Activated effector memory CD4-positive, alpha-beta T cell treated with anti-CD3 and anti-CD28 coated beads, Interleukin-2, amount 50 U/mL, for 16 hours (primary cell): ENCODE data around the gene EFHD1.

Source experiments
- DNase-seq: peaks from one replicate; pipeline ENCODE4 v3.0.0-alpha.2; 2020

The EFHD1 gene, protein sequence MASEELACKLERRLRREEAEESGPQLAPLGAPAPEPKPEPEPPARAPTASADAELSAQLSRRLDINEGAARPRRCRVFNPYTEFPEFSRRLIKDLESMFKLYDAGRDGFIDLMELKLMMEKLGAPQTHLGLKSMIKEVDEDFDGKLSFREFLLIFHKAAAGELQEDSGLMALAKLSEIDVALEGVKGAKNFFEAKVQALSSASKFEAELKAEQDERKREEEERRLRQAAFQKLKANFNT

DNA sequence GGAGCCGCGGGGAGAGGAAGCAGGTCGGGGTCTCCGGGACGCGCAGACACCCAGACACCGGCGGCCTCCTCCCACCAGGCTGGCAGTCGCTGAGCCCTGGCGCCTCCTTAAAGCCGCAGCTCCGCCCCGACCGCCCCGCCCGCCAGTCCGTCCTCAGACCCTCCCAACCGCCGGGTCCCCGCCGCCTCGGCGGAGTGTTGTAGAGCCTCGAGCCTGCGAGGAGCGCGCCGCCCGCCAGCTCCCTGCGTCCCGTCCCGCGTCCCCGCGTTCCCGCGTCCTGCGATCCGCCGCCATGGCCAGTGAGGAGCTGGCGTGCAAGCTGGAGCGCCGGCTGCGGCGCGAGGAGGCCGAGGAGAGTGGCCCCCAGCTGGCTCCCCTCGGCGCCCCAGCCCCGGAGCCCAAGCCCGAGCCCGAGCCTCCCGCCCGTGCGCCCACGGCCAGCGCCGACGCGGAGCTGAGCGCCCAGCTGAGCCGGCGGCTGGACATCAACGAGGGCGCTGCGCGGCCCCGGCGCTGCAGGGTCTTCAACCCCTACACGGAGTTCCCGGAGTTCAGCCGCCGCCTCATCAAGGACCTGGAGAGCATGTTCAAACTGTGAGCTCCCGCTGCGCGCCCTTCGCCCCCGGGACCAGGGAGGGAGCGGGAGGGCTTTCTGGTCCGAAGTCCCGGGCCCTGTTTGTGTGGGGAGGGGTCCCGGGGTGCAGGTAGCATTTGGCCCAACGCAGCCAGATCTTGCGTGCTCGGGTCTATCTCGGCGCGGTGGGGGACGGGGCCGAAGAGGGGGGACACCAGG, at the start of gene EFHD1:
Gene EFHD1 (plus strand): TSS at position 192 of the 793 bp plus-strand sequence. CDS start 101 bp downstream, at position 293.
- DNase-seq, result peak; percentile 81

DNA sequence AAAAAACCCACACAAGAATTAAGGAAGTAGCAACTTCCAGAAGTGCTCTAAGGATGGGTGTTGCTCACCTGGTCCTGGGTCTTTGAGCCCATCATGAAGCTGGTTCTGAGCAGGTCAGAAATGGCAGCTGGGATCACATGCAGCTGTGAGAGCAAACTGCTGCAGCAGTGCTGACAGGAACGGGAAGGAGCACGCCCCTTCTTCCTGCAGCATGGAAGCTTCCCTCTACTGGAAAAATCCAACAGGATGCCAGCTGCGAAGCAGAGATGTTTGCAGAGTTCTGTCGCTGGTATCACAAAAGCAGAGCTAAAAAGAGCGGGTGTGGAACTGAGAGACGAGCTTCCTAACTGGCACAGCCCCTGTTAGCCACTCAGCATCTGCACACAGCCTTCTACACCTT, 49.2 kb upstream of the EFHD1 start:
- no peak for DNase-seq

DNA sequence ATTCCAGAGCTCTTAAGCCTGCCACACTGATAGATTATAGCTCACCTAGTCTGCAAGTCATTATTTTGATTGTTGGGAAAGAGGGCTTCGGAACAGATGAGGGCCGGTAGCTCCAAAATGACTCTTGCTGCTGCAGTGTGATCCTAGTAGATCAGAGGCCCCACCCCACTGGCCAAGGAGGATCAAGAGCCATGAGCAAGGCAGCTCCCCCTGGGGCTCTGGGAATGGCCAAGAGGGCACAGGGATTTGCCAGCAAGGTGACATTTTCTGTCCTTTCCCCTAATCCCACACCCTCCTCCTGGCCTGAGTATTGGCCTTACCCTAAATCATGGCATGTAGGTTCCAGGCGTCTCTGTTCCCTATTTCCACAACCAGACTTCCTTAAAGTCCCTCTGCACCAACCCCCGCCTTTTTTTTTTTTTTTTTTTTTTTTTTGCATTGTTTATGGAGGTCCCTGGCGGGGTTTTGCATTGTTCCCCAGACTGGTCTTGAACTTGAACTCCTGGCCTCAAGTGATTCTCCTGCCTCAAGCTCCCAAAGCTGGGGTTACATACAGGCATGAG, 46.4 kb upstream of the EFHD1 start:
- no peak for DNase-seq

DNA sequence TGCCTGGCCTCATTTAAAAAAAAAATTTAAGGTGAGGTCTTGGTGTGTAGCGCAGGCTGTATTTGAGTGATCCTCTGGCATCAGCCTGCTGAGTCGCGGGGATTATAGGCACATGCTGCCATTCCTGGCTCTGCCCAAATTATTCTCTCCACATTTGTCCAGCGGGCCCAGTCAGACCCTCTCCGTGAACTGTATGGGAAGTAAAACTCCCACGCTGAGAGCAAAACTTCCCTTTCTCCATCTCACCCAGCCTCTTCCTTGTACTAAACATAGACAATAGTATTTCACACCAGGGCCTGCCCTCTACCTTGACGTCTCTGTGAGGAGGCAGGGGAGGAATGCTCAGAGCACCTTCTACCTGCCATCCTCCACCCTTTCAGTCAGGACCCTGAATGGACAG, 45.9 kb upstream of the EFHD1 start:
- no peak for DNase-seq

DNA sequence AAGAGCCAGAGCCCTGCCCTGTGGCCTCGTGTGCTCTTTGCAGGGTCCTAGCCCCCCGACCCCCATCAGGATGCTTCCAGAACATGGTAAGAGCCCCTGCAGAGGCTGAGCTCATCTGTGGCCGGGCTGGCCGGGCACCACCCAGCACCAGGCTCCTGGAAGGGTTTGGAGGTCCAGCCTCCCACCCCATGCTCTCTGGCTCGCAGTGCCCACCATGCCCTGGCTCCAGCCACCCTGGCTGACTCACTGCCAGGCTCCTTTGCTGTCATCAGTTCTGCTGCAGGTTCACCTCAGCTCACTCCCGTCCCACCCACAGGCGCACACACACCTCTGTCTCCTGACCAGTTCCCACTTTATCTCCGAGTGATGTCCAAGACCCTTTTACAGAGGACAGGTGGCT, 45.4 kb upstream of the EFHD1 start:
- no peak for DNase-seq

DNA sequence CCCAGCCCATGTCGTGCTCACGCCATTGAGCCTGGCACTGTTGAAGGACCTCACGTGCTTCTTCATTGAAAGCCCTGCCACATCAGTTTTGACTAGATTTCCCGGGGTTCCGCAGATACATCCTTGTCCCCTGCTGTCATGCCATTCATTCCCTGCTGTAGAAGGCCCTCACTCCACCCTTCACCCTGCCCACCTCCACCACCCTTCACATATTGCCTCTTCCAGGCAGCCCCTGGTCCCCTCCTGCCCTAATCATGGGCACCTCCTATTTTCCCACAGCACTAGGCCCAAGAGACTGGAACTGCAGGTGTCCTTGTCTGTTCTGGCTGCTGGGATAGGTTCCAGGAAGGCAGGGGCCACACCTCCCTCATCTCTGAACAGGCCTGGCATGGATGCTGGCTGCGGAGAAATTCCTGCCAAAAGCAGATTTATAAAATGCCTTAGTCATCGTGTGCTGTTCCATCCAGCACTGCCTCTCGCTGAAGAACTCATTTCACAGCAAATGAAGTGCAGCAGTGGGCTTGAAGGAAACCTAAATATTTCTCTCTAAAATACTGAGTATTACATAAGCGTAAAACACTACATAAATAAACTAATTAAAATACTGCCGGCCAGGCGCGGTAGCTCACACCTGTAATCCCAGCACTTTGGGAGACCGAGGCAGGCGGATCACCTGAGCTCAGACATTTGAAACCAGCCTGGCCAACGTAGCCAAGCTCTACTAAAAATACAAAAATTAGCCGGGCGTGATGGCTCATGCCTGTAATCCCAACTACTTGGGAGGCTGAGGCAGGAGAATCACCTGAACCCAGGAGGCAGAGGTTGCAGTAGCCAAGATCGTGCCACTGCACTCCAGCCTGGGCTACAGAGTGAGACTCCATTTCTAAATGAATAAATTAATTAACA, 44.5 kb upstream of the EFHD1 start:
- no peak for DNase-seq

DNA sequence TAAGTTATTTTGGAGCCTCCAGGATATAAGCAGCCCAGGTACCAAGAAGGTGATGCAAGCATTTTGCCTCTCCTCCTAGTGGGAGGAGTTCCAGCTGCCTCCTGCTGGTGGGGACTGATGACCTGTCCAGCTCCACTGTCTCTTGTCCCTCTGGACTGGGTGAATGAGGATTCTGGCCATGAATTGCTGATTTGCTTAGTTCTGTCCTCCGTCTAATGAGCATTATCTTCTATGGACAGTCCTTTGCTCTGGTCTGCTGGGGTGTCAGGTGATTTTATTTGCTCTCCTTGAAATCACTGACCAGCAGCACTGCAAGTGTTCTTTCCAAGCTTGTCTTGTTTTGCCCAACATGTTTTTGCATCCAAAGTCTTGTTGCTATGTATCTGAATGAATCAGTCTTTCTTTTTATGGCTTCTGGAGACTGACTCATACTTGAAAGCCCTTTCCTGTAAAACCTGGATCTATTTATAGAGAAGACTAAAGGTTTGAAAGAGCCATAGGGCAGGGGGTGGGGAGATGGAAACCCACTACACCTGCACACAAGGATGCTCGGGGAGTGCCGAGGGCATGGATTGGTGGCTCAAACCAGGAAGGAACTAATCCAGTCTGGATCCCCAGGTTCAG, 40.5 kb upstream of the EFHD1 start:
- no peak for DNase-seq

DNA sequence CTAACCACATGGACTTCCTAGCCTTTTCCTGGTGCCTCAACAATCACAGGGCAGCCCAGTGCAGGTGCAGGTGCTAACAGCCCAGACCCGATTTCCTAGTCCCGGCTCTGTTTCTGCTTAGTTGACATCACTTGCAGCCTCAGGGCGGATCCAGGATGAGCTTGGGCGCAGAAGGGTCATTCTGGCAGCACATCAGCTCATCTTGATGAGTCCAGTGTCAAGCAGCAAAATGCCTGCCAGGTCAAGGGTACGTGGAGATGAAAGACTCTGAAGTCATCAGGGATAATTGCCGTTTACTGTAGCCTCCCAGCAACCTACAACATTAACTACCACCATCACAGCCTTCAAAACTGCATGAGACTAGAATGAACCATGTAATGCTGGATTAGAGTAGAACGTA, 39.4 kb upstream of the EFHD1 start:
- peak; percentile 21 for DNase-seq

DNA sequence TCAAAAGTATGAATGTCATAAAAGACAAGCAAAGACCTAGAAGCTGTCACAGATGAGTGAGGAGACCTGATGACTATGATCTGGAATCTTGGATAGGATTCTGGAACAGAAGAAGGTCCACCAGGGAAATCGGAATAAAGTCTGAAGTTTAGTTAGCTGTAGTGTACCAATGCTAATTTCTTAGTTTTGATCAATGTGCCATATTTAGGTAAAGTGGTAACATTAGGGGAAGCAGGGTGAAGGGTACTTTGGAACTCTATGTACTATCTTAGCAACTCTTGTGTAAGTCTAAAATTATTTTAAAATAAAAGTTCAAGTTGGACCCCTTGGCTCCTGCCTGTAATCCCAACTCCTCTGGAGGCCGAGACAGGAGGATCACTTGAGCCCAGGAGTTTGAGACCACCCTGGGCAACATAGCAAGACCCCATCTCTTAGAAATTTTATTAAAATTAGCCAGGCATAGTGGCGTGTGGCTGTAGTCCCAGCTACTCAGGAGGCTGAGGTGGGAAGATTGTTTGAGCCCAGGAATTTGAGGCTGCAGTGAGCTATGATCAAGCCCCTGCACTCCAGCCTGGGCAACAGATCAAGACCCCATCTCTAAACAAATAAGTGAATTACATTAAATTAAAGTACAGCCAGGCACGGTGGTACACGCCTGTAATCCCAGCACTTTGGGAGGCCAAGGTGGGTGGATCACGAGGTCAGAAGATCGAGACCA, 35.9 kb upstream of the EFHD1 start:
- DNase-seq, result peak; percentile 14

DNA sequence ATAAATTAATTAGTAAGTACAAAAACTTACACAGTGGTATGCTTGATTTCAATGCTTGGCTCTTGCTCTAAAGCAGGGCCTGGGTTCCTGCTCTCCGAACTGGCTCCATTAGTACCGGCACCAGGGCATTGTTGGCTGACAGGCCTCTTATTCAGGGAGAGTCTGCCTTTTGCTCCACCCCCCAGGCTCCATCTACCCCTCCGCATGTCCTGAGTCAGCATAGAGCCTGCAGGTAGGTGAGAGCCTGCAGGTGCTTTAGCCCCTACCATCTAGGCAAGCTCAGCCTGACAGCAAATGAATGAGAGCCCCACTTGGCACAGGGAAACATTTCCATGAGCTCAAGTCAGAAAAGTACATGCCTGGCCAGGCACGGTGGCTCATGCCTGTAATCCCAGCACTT, 35.1 kb upstream of the EFHD1 start:
- DNase-seq, result no peak

DNA sequence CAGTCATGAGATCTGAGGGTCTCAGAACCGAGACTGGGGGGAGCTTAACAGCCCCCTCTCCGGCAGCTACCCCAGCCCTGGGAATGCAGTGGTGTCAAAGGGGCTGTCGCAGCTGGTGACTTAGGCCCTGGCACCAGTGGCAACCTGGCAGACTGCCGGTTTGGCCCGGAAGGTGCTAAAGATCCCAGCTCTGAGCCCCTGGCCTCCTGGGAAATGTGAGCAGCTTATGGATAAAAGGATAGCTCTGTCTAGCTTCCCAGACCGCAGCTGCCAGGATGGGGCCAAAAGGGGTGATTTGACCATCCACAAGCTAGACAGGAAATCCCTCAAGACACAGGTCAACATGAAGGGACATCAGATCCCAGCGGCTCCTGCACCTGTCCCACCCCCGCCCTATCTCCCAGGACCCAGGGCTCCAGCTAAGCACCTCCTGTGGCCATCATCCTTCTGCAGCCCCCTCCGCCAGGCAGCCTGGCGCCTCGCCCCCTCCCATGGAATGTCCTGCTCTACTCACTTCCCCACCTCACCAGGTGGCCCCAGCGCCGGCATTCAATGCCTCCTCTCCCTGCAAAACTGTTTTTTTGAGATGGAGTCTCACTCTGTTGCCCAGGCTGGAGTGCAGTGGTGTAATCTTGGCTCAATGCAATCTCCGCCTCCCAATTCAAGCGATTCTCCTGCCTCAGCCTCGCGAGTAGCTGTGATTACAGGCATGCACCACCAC, 33.2 kb upstream of the EFHD1 start:
- DNase-seq, result no peak

DNA sequence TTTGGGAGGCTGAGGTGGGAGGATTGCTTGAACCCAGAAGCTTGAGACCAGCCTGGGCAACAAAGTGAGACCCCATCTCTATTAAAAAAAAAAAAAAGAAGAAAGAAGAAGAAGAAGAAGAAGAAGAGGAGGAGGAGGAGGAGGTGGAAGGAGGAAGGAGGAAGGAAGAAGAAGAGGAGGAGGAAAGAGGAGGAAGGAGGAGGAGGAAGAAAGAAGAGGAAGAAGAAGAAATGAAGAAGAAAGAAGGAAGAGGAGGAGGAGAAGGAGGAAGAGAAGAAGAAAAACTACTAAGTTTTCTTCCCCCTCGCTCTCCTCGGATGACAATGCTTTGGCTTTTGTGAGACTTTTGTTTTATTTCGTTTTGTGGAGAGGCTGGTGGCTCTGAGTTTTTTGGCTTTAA, 30.1 kb upstream of the EFHD1 start:
- DNase-seq, result no peak

DNA sequence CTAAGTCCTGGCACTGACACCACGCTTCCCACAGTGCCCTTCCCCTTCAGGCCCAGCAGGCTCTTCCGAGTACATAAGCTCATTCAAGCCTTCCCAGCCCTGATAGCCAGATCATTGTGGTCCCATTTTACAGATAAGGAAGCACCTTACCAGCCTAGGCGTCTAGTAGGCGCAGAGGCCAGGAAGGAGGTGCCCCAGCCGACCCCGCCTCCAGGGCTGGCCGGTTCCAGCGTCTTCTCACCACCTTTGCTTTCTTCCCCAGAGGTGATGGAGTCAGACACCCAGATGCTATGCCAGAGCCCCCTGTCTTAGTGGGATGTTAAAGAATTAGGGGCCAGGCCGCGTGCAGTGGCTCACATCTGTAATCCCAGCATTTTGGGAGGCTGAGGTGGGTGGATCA, 28.9 kb upstream of the EFHD1 start:
- no peak for DNase-seq

DNA sequence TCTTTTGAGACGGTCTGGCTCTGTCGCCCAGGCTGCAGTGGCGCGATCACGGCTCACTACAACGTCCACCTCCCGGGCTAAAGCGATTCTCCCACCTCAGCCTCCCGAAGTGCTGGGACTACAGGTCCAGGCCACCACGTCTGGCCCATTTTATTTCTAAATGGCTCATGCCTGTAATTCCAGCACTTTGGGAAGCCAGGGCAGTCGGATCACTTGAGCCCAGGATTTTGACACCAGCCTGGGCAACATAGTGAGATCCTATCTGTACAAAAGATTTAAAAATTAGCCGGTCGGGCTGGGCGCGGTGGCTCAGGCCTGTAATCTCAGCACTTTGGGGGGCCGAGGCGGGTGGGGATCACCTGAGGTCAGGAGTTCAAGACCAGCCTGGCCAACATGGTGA, 26.4 kb upstream of the EFHD1 start:
- no peak for DNase-seq

DNA sequence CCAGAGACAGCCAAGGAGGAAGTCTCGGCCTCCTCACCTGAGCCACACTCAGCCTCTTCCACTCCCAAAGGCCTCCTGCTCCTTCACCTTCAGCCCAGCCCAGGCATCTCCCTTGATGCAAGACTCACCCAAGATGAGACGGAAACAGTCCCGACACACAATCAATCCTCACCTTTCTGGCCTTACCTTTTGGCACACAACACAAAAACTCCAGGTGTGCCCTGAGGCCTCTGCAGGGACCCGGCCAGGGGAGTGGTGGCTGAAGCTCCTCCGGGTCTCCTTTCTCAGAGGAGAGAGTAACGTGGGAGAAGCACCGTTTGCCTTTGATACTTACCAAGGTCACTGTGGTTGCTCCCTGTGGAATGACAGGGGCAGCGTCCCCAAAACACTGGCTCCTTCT, 23.8 kb upstream of the EFHD1 start:
- no peak for DNase-seq

DNA sequence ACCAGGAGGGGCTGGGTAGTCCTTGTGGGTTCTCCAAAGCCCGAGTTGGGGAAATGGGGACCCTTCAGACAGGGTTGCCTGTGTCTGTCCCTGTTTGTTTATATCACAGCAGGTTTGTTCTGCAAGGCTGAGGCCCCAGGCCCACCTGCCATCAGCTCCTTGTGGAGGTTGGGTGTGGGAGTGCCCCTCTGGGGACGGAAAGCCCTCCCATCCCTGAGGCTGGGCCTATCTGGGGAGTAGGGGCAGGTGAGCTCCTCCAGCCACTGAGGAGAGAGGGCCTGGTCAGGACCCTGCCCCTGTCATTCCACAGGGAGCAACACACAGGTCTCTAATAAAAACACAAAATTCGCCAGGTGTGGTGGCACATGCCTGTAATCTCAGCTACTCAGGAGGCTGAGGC, 23.3 kb upstream of the EFHD1 start:
- DNase-seq, result no peak

DNA sequence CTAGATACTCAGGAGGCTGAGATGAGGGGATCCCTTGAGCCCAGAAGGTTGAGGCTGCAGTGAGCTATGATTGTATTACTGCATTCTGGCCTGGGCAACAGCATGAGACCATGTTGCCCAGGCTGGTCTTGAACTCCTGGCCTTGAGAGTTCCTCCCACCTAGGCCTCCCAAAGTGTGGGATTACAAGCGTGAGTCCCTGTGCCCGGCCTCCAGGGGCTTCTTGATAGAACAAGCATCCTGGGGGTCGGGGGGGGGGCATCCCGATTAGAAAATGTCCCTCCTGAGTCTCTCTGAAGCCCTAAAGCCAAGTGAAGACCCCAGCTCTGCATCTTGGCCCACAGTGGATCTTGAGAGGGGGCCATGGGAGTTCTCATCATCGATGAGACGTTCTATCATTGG, 22.3 kb upstream of the EFHD1 start:
- DNase-seq, result no peak

DNA sequence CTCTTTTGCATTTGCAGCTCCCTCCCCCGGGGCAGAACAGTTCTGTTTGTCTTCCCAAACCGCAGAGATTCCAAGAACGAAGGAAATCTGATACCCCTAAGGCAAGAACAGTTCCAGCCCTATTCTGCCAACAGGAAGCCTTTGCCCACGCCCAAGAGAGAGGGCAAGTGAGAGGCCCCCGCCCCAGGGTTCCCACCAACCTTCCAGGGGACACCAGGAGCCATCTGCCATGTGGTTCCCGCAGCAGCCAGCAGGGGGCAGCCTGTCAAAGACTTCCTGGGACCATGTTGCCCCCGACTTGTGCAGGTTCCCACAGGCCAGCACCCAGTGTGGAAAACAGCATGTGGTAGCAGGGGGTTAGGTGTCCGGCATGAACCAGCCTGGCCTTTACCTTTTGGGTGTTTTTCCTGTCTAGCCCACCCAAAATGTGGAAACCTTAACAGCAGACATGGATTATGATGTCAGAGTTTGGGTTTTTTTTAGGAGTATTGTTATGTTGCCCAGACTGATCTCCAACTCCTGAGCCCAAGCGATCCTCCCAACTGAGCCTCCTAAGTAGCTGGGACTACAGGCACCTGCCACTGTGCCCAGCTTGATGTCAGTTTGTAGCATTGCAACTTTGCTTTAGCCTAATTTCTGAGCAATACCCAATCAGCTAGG, 21.7 kb upstream of the EFHD1 start:
- DNase-seq, result peak; percentile 90

DNA sequence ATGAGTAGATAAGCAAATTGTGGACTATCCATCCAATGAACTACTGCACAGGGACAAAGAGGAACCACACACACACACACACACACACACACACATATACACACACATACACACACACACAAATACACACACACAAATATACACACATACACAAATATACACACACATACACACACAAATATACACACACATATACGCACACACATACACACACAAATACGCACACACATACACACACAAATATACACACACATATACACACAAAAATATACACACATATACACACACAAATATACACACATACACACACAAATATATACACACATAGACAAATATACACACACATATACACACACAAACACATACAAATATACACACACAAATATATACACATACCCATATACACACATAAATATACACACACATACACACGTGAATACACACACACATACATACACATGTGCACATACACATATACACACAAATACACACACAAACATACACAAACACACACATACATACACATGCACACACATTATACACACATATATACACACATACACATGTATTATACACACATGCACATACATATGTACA, 19.8 kb upstream of the EFHD1 start:
- no peak for DNase-seq

DNA sequence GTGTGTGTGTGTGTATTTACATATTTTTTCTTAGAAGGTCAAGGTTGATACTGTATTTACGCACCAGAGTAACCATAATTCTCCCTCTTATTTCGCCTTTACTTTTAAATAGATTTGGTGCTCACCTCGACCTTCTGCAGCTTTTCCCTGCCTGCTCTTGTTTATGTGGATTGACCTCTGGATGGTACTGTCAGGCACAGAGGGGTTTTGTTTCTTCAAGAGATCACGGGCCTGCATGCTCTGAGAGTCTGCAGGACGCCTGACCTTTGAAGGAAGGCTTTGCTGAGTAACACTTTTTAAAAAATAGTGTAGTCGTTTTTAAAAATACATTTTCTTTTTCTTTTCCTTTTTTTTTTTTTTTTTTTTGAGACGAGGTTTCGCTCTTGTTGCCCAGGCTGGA, 18.1 kb upstream of the EFHD1 start:
- no peak for DNase-seq
